ENCODE data around the gene XAB2. TPM values are rescaled to one million over a fixed set of nuclear protein-coding genes. Genes with fewer than 3 reads are reported as not detected.

The XAB2 gene
- polyA plus RNA-seq, 1 donor from 2014 or later, result 19.6 TPM

DNA sequence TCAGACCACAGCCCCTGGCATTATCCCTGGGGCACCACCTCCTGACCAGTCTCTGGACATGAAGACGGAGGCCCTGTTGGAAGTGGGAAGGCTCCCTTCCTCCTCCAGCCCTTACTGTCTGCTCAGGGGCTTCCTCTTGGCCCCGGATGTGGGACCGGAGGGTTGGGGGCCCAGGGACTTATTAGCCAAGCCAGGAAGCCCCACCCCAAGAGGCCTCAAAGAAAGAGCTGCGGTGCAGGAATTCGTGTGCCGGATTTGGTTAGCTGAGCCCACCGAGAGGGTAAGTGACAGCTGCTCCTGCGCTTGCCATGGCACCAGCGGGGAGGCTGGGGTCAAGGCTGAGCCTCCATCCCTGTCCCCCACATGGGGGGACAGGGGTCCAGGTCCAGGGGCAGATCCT, 39.5 kb upstream of the XAB2 start, which contains the start of gene RETN:
TSS of gene RETN (plus strand) at position 208 of the 400 bp plus-strand sequence. CDS start 278 bp downstream, outside the sequence.
- Histone ChIP-seq H3K9me3 (ENCODE audit: low read length) (no peaks in the 10 kb centered on the region), H4K20me1 (ENCODE audit: insufficient read depth) (no peaks in the 10 kb centered on the region), H3K27ac (ENCODE audit: low read length) (no peak within 1 kb of the TSS), H3K36me3 (ENCODE audit: insufficient read depth, low read length) (no peaks in the 10 kb centered on the region), H2AFZ (ENCODE audit: low read depth, low read length) (no peak within 1 kb of the TSS), H3K4me3 (ENCODE audit: low read length) (no peak within 1 kb of the TSS), H3F3A (ENCODE audit: insufficient read depth, low read length, poor library complexity, severe bottlenecking) (no peaks in the 10 kb centered on the region), H3K79me2 (replicated peaks; ENCODE audit: insufficient read depth, low read length) (no peaks in the 10 kb centered on the region), H3K9me2 (ENCODE audit: insufficient read depth, low read length) (no peaks in the 10 kb centered on the region), H3K27me3 (ENCODE audit: insufficient read depth, low read depth, low read length) (peaks cover 13% of the 10 kb centered on the region), H3K4me2 (ENCODE audit: low read length) (no peak within 1 kb of the TSS), H3K9ac (ENCODE audit: low read length) (no peak within 1 kb of the TSS)
- TF ChIP-seq CTCF (IDR thresholded peaks at IDR 0.05; ENCODE audit: poor library complexity, severe bottlenecking) (no peak), SMC3 (conservative IDR thresholded peaks at IDR 0.05; ENCODE audit: poor library complexity) (no peak), POLR2AphosphoS5 (IDR thresholded peaks at IDR 0.05) (no peak), RAD21 (conservative IDR thresholded peaks at IDR 0.05) (no peak), REST (IDR thresholded peaks at IDR 0.05; ENCODE audit: borderline replicate concordance) (no peak)

- Histone ChIP-seq H3K9ac (ENCODE audit: low read length) (no peak overlapping the region), H2AFZ (ENCODE audit: low read depth, low read length) (no peak overlapping the region), H3K27me3 (ENCODE audit: insufficient read depth, low read depth, low read length) (peaks cover 6% of the 10 kb centered on the region), H4K20me1 (ENCODE audit: insufficient read depth) (no peaks in the 10 kb centered on the region), H3K4me2 (ENCODE audit: low read length) (no peak overlapping the region), H3K9me2 (ENCODE audit: insufficient read depth, low read length) (no peaks in the 10 kb centered on the region), H3K27ac (ENCODE audit: low read length) (no peak overlapping the region), H3K4me3 (ENCODE audit: low read length) (no peak overlapping the region), H3K9me3 (ENCODE audit: low read length) (no peaks in the 10 kb centered on the region), H3K79me2 (replicated peaks; ENCODE audit: insufficient read depth, low read length) (no peaks in the 10 kb centered on the region), H3F3A (ENCODE audit: insufficient read depth, low read length, poor library complexity, severe bottlenecking) (no peaks in the 10 kb centered on the region), H3K36me3 (ENCODE audit: insufficient read depth, low read length) (no peaks in the 10 kb centered on the region)
- TF ChIP-seq RAD21 (conservative IDR thresholded peaks at IDR 0.05), result no peak
- TF ChIP-seq TAF1 (IDR thresholded peaks at IDR 0.05; ENCODE audit: low read depth), result no peak
- TF ChIP-seq CTCF (IDR thresholded peaks at IDR 0.05; ENCODE audit: poor library complexity, severe bottlenecking), result no peak
- no peak for TF ChIP-seq MXI1 (conservative IDR thresholded peaks at IDR 0.05; ENCODE audit: poor library complexity, severe bottlenecking)
- TF ChIP-seq POLR2AphosphoS5 (IDR thresholded peaks at IDR 0.05), result no peak
- no peak for TF ChIP-seq EZH2 (IDR thresholded peaks at IDR 0.05; ENCODE audit: borderline replicate concordance, insufficient read depth, low read length, poor library complexity, severe bottlenecking)
- no peak for TF ChIP-seq REST (IDR thresholded peaks at IDR 0.05; ENCODE audit: borderline replicate concordance)
- no peak for TF ChIP-seq EP300 (conservative IDR thresholded peaks at IDR 0.05; ENCODE audit: poor library complexity, severe bottlenecking)
Measured at GRCh38 chr19:7665076-7665475, 35.7 kb upstream of the XAB2 start.

All from neural cell (in vitro differentiated cells).